Measurements from ENCODE around the gene EXOC3L4.

The EXOC3L4 gene

GRCh38 chr14:103064436-103064835 lies 30.1 kb upstream of the EXOC3L4 start:
- Histone ChIP-seq H3K9ac (ENCODE audit: low read length) (no peak overlapping the region), H3K27ac (ENCODE audit: low read length) (no peak overlapping the region), H3K27me3 (ENCODE audit: low read depth, low read length) (peaks cover 9% of the 10 kb centered on the region; the same call in 1 of the 2 replicates), H3K4me1 (ENCODE audit: low read length) (no peaks in the 10 kb centered on the region), H2AFZ (ENCODE audit: low read depth, low read length) (no peak overlapping the region), H3K79me2 (ENCODE audit: low read length) (no peaks in the 10 kb centered on the region), H3K4me2 (ENCODE audit: low read length) (no peak overlapping the region), H3K36me3 (replicated peaks; ENCODE audit: low read depth, low read length) (no peaks in the 10 kb centered on the region), H4K20me1 (ENCODE audit: insufficient read depth, low read length) (no peaks in the 10 kb centered on the region), H3K9me3 (ENCODE audit: insufficient read depth, low read length) (no peaks in the 10 kb centered on the region), H3K4me3 (ENCODE audit: low read length) (no peak overlapping the region)
- TF ChIP-seq EZH2phosphoT487 (IDR thresholded peaks at IDR 0.05; ENCODE audit: low read depth) (no peak), CTCF (IDR thresholded peaks at IDR 0.05; ENCODE audit: low read depth, low read length) (no peak)

- no peak overlapping the region for H3K4me2 ChIP-seq (ENCODE audit: low read length)
- H3K27ac ChIP-seq (ENCODE audit: low read length): no peak overlapping the region
- H3K9ac ChIP-seq (ENCODE audit: low read length): no peak overlapping the region
- H3K9me3 ChIP-seq (ENCODE audit: insufficient read depth, low read length): no peaks in the 10 kb centered on the region
- H3K4me1 ChIP-seq (ENCODE audit: low read length): no peaks in the 10 kb centered on the region
- H3K4me3 ChIP-seq (ENCODE audit: low read length): no peak overlapping the region
- no peak overlapping the region for H2AFZ ChIP-seq (ENCODE audit: low read depth, low read length)
- no peaks in the 10 kb centered on the region for H3K79me2 ChIP-seq (ENCODE audit: low read length)
- H3K27me3 ChIP-seq (ENCODE audit: low read depth, low read length): peaks cover 7% of the 10 kb centered on the region; the same call in 1 of the 2 replicates
- no peaks in the 10 kb centered on the region for H3K36me3 ChIP-seq (replicated peaks; ENCODE audit: low read depth, low read length)
- TF ChIP-seq EZH2phosphoT487 (IDR thresholded peaks at IDR 0.05; ENCODE audit: low read depth) (no peak), CTCF (IDR thresholded peaks at IDR 0.05; ENCODE audit: low read depth, low read length) (no peak)
- H4K20me1 ChIP-seq (ENCODE audit: insufficient read depth, low read length): no peaks in the 10 kb centered on the region
These were observed 29.5 kb upstream of the EXOC3L4 start for GRCh38 chr14:103064978-103065377.

GRCh38 chr14:103065861-103066260 lies 28.7 kb upstream of the EXOC3L4 start:
- no peak overlapping the region for H3K4me2 ChIP-seq (ENCODE audit: low read length)
- no peaks in the 10 kb centered on the region for H3K4me1 ChIP-seq (ENCODE audit: low read length)
- peaks cover 4% of the 10 kb centered on the region; the same call in 1 of the 2 replicates for H3K27me3 ChIP-seq (ENCODE audit: low read depth, low read length)
- H2AFZ ChIP-seq (ENCODE audit: low read depth, low read length): no peak overlapping the region
- TF ChIP-seq EZH2phosphoT487 (IDR thresholded peaks at IDR 0.05; ENCODE audit: low read depth): no peak
- no peak for TF ChIP-seq CTCF (IDR thresholded peaks at IDR 0.05; ENCODE audit: low read depth, low read length)
- H3K4me3 ChIP-seq (ENCODE audit: low read length): no peak overlapping the region
- no peaks in the 10 kb centered on the region for H3K36me3 ChIP-seq (replicated peaks; ENCODE audit: low read depth, low read length)
- no peak overlapping the region for H3K27ac ChIP-seq (ENCODE audit: low read length)
- no peaks in the 10 kb centered on the region for H3K79me2 ChIP-seq (ENCODE audit: low read length)
- H3K9ac ChIP-seq (ENCODE audit: low read length): no peak overlapping the region
- no peaks in the 10 kb centered on the region for H3K9me3 ChIP-seq (ENCODE audit: insufficient read depth, low read length)
- no peaks in the 10 kb centered on the region for H4K20me1 ChIP-seq (ENCODE audit: insufficient read depth, low read length)

- H3K4me3 ChIP-seq (ENCODE audit: low read length): no peak overlapping the region
- H3K79me2 ChIP-seq (ENCODE audit: low read length): no peaks in the 10 kb centered on the region
- no peaks in the 10 kb centered on the region for H3K9me3 ChIP-seq (ENCODE audit: insufficient read depth, low read length)
- H3K4me2 ChIP-seq (ENCODE audit: low read length): no peak overlapping the region
- no peaks in the 10 kb centered on the region for H3K36me3 ChIP-seq (replicated peaks; ENCODE audit: low read depth, low read length)
- H3K27me3 ChIP-seq (ENCODE audit: low read depth, low read length): peaks cover 4% of the 10 kb centered on the region; the same call in 1 of the 2 replicates
- H2AFZ ChIP-seq (ENCODE audit: low read depth, low read length): no peak overlapping the region
- H3K9ac ChIP-seq (ENCODE audit: low read length): no peak overlapping the region
- no peaks in the 10 kb centered on the region for H3K4me1 ChIP-seq (ENCODE audit: low read length)
- no peak for TF ChIP-seq CTCF (IDR thresholded peaks at IDR 0.05; ENCODE audit: low read depth, low read length)
- no peak for TF ChIP-seq EZH2phosphoT487 (IDR thresholded peaks at IDR 0.05; ENCODE audit: low read depth)
- no peak overlapping the region for H3K27ac ChIP-seq (ENCODE audit: low read length)
- no peaks in the 10 kb centered on the region for H4K20me1 ChIP-seq (ENCODE audit: insufficient read depth, low read length)
These were observed 28.1 kb upstream of the EXOC3L4 start for GRCh38 chr14:103066399-103066798.

All from OCI-LY3 (cell line).